NB4 (cell line): ENCODE data around the gene MAN2A1.

ENCODE experiments used
- CTCF ChIP-seq: IDR thresholded peaks from one replicate; pipeline ENCODE4 v1.5.1; 2012; ENCODE audit warnings: low read depth, low read length
- MYC ChIP-seq: IDR thresholded peaks from 2 replicates; pipeline ENCODE4 v1.6.1; 2011; ENCODE audit warnings: low read depth, low read length
- POLR2A ChIP-seq: IDR thresholded peaks from 2 replicates; pipeline ENCODE4 v1.6.1; 2011; ENCODE audit warnings: mild to moderate bottlenecking; ENCODE audit not compliant: insufficient read length; ENCODE audit errors: extremely low read depth

- TF ChIP-seq CTCF: no peak
- no peak for TF ChIP-seq POLR2A
- TF ChIP-seq MYC: no peak
Observed at GRCh38 chr5:109743770-109744212, 54.1 kb downstream of the MAN2A1 start.
